ENCODE data around the gene RHBDL3. TPM values are rescaled to one million over a fixed set of nuclear protein-coding genes. Genes with fewer than 3 reads are reported as not detected.

RHBDL3 gene
- total RNA-seq, 4 donors from 2014 or later: 0.22 to 0.34 (median 0.33) TPM; not detected in 1

- TF ChIP-seq CTCF (IDR thresholded peaks at IDR 0.05; ENCODE audit: low read depth): no peak
These were observed 32.2 kb downstream of the RHBDL3 start for GRCh38 chr17:32297860-32298259.

DNA sequence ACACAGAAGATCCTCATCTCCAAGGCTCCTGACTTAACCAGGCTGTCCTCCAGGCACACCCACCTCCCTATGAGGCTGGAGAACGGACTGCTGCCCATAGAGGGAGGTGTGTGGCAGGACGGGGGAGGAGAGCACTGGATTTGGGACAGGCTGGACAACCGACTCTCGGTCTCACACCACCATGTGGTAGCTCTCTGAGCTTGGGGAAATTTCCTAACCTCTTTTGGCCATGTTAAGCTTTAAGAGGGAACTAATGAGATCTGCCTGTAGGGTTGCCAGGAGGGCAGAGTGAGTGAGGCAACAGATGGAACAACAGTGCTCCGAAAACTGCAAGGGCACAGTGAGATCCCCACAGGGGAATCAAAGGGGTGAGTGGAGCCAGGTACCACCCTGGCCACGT, 32.7 kb downstream of the RHBDL3 start:
- no peak for TF ChIP-seq CTCF (IDR thresholded peaks at IDR 0.05; ENCODE audit: low read depth)

DNA sequence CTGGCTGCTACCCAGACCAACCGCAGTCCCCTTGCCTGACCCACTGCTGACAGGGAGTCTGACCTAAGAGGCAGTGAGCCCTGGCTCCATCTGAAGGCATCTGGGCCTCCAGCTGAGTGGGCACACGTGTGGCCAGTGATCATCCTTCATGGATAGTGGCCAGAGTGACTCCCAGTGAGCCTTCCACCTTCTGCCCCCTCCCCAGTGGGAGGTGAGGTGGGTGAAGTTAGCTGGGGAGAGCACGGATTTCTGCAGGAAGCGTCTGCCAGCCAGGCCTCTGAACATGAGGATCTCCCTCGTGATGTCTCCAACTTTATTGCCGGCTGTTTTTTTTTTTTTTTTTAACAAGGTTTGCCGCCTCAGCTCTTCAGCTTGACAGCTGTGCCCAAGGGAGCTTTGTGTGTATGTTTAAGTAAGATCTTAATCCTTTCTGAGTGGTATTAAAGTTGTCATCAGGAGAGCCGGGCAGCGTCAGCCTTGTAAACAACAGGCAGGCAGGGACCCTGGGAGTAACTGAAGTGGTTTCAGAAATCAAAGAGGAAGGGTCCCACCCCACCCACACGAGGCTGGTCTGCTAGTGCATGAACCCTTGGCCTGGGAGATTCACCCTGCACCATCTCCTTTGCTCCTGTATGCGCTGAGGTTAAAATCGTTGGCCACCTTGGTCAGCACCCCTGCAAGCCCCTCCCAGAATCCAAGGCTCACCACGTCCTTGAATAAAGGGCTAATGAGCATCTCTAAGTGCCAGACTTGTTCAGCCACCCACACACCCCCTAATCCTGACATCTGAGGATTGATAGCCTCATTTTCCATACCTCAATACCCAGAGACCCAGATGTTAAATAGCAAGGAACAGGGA, 33.3 kb downstream of the RHBDL3 start:
- no peak for TF ChIP-seq CTCF (IDR thresholded peaks at IDR 0.05; ENCODE audit: low read depth)

GRCh38 chr17:32299580-32300164, 34.0 kb downstream of the RHBDL3 start:
- no peak for TF ChIP-seq CTCF (IDR thresholded peaks at IDR 0.05; ENCODE audit: low read depth)

GRCh38 chr17:32302037-32302436, 36.4 kb downstream of the RHBDL3 start:
- TF ChIP-seq CTCF (IDR thresholded peaks at IDR 0.05; ENCODE audit: low read depth): no peak

GRCh38 chr17:32302860-32303649, 37.4 kb downstream of the RHBDL3 start:
- no peak for TF ChIP-seq CTCF (IDR thresholded peaks at IDR 0.05; ENCODE audit: low read depth)

GRCh38 chr17:32303781-32304288, 38.2 kb downstream of the RHBDL3 start:
- no peak for TF ChIP-seq CTCF (IDR thresholded peaks at IDR 0.05; ENCODE audit: low read depth)
